IgD-negative memory B cell (primary cell): ENCODE measurements around the gene ABCA2. TPM values are rescaled to one million over a fixed set of nuclear protein-coding genes. Genes with fewer than 3 reads are reported as not detected.
"Not testable (repeated sequence)": the region's sequence is repeated elsewhere in the genome, so short reads cannot be mapped to it uniquely, and the experiment has no call there.

Experiments
- H3K27ac Mint-ChIP-seq, 3 donors: one replicate each; pipeline ENCODE4 v1.8.0; 2020 to 2022; ENCODE audit warnings: mild to moderate bottlenecking in 3 of 3, mixed read lengths in 3 of 3, moderate library complexity in 1 of 3
- H3K27me3 Mint-ChIP-seq: one replicate; pipeline ENCODE4 v1.8.0; 2021; ENCODE audit warnings: mixed read lengths
- H3K36me3 Mint-ChIP-seq: one replicate; pipeline ENCODE4 v1.8.0; 2020; ENCODE audit warnings: mild to moderate bottlenecking, mixed read lengths
- H3K4me1 Mint-ChIP-seq, 3 donors: one replicate each; pipeline ENCODE4 v1.8.0; 2020 to 2022; ENCODE audit warnings: mixed read lengths in 3 of 3, mild to moderate bottlenecking in 1 of 3
- H3K4me3 Mint-ChIP-seq, 4 donors: one replicate each; pipeline ENCODE4 v1.8.0; 2020 to 2022; ENCODE audit warnings: mild to moderate bottlenecking in 4 of 4, mixed read lengths in 4 of 4, moderate library complexity in 3 of 4
- H3K9me3 Mint-ChIP-seq, 3 donors: one replicate each; pipeline ENCODE4 v1.8.0; 2020 to 2021; ENCODE audit warnings: mixed read lengths in 3 of 3, mild to moderate bottlenecking in 1 of 3
- polyA plus RNA-seq: library from polyadenylated mRNA; unstranded; fragments of 300-500 nt; fragmentation: Illumina TruSeq; gene quantifications from one replicate; pipeline ENCODE4 v1.2.3, GENCODE V29; 2021

ABCA2 gene
- polyA plus RNA-seq, 1 donor from 2014 or later, result 3.9 TPM

DNA sequence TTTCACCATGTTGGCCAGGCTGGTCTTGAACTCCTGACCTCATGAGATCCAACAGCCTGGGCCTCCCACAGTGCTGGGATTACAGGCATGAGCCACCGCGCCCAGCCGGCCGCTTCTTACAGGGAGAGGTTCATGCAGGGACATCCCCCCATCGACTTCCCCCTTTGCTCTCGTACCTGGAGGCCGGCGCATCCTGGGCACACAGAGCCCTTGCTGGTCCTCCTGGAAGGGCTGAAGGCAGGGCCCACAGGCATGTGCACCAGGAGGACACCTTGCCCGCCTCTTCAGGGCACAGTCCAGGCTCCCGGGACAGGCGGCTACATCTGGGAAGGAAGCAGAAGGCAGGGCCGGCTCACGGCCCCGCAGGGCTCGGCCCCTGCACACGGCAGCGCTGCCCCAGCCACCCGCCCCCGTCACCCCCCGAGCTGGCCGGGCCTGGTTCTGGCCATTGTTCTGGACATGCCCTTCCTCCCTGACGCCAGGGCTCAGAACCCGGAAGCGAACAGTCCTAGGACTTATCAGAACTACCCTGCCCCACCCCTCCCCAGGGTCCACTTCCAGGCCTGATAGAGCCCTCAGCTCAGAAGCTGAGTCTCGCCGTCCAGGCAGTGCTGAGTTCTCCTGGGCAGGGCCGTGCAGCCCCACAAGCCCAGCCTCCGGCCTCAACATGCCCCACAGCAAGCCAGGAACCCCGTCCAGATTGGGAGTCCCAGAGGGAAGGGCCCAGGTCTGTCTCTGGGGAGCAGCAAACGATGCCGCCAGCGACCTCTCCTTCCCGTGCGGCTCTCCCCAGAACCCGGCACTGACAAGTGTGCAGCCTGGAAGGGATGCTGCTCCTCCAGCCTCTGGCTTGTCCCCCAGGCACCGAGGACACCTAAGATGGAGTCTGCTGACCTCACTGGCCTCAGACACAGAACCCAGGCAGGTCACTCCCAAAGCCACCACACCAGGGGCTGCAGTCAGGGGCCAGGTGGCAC is 15.0 kb upstream of the ABCA2 start:
- no peak overlapping the region for H3K4me3 Mint-ChIP-seq
- H3K9me3 Mint-ChIP-seq, result no peaks in the 10 kb centered on the region
- no peak overlapping the region for H3K27ac Mint-ChIP-seq
- peaks cover 4 to 8% (median 7%) of the 10 kb centered on the region in 3 donors for H3K4me1 Mint-ChIP-seq
- H3K27me3 Mint-ChIP-seq, result peaks cover 24% of the 10 kb centered on the region
- H3K36me3 Mint-ChIP-seq, result no peaks in the 10 kb centered on the region

DNA sequence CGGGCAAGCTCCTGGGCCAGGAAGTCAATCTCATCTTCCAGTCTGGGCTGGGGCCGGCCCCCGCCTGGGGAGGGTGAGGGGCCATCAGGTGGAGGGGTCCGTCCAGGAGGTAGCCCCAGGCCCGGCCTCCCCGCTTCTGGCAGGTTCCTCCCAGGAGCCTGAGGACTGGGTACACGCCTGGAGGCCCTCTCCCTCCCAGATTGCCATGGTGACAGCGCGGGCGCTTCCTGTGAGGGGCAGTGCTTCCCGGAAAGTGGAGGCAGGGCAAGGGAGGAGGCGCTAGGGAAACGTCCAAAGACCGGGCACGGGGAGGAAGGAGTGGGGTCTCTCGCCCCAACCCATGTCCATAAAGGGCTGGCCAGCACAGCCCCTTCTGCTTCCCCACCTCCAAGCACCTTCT is 13.1 kb upstream of the ABCA2 start:
- H3K4me1 Mint-ChIP-seq, result peaks cover 0 to 4% (median 4%) of the 10 kb centered on the region in 3 donors
- H3K27me3 Mint-ChIP-seq, result peaks cover 17% of the 10 kb centered on the region
- no peaks in the 10 kb centered on the region for H3K9me3 Mint-ChIP-seq
- no peak overlapping the region for H3K27ac Mint-ChIP-seq
- H3K36me3 Mint-ChIP-seq, result no peaks in the 10 kb centered on the region
- no peak overlapping the region for H3K4me3 Mint-ChIP-seq

DNA sequence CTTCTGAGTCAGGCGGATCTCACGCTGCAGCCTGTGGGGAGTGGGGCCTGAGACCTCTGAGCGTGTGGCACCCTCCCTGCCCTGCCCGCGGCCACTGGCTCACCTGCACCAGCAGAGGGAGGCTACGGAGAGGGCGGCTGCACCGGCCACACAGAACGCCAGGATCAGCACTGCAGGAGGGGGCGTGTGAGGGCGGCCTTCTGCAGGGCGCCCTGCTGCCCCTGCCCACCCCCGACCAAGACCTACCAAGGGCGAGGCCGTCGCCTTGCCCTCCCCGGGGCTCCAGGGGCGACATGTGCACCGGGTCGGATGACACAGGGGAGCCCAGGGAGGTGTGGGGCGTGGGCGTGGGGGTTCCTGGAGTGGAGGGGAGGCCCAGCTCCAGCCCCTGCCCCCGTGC is 12.5 kb upstream of the ABCA2 start:
- H3K27ac Mint-ChIP-seq, result no peak overlapping the region
- H3K9me3 Mint-ChIP-seq, result no peaks in the 10 kb centered on the region
- no peaks in the 10 kb centered on the region for H3K36me3 Mint-ChIP-seq
- H3K4me3 Mint-ChIP-seq, result no peak overlapping the region
- peaks cover 17% of the 10 kb centered on the region for H3K27me3 Mint-ChIP-seq
- H3K4me1 Mint-ChIP-seq, result peaks cover 0 to 4% (median 4%) of the 10 kb centered on the region in 3 donors

DNA sequence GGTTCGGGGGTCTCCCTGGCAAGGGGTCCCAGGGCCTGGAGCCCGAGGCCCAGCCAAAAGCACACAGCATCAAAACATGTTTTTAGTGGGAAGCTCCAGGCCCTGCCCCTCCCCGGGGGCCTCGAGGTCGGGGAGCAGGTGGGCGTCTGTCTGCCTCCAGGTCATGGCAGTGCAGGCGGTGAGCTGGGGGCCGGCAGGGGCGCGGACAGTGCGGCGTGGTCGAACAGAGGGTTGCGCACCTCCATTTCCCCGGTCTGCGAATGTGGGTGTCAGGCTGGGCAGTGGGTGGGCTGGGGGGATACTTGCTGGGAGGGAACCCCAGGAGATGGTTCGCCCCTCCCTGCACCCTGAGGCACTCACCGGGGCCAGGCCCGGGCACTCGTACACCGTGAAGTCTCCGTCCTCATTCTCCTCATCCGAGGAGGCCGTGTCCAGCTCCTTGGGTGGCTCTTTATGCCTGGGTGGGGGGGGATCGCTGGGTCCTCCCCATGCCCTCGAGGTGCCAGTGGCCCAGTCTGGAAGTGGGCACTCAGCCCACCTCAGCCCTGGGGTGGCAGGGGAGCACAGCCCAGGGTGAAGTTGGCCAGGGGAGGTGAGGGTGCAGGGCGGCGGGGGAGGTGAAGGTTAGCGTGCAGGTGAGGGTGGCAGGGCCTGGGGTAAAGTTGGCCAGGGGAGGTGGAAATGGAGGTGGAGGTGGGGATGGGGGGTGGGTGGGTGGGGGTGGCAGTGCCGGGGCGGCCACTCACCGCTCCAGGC is 11.8 kb upstream of the ABCA2 start:
- Mint-ChIP-seq H3K27ac (no peak overlapping the region), H3K36me3 (no peaks in the 10 kb centered on the region), H3K4me1 (peaks cover 3 to 6% (median 5%) of the 10 kb centered on the region in 3 donors), H3K9me3 (no peaks in the 10 kb centered on the region), H3K4me3 (no peak overlapping the region), H3K27me3 (peaks cover 12% of the 10 kb centered on the region)

DNA sequence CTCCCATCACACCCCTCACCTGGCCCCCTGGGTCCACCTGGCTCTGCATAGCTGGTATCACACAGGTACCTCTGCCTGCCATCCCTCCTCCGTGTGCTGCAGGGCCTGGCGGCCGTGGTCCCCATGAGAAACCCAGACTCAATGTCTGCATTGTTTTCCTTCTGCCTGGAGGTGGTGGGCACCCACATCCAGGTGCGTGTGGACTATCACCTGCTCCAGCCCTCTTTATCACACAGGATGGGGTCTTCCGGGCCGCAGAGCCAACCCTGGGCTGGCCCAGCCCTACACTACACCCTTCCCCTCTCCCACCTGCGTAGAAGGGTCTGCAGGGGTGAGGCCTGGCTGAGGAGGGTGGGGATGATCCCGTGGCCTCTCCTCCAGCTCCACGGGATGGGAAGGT is 10.9 kb upstream of the ABCA2 start:
- peaks cover 6 to 9% (median 9%) of the 10 kb centered on the region in 3 donors for H3K4me1 Mint-ChIP-seq
- H3K27ac Mint-ChIP-seq, result no peak overlapping the region
- H3K9me3 Mint-ChIP-seq, result no peaks in the 10 kb centered on the region
- no peak overlapping the region for H3K4me3 Mint-ChIP-seq
- H3K27me3 Mint-ChIP-seq, result peaks cover 6% of the 10 kb centered on the region
- H3K36me3 Mint-ChIP-seq, result no peaks in the 10 kb centered on the region

DNA sequence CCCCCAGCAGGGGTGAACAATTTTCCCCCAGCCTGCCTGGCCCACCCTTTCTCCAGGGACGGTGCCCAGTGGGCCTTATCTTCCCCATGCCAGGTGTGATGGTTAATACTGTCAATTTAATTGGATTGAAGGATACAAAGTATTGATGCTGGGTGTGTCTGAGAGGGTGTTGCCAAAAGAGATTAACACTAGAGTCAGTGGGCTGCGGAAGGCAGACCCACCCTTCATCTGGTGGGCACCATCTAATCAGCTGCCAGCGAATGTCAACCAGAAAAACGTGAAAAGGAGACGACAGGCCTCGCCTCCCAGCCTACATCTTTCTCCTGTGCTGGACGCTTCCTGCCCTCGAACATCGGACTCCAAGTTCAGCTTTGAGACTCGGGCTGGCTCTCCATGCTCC is 9.4 kb upstream of the ABCA2 start:
- no peak overlapping the region for H3K27ac Mint-ChIP-seq
- H3K4me3 Mint-ChIP-seq, result no peak overlapping the region
- peaks cover 12 to 17% (median 14%) of the 10 kb centered on the region in 3 donors for H3K4me1 Mint-ChIP-seq
- no peaks in the 10 kb centered on the region for H3K36me3 Mint-ChIP-seq
- no peaks in the 10 kb centered on the region for H3K27me3 Mint-ChIP-seq
- H3K9me3 Mint-ChIP-seq, result no peaks in the 10 kb centered on the region

DNA sequence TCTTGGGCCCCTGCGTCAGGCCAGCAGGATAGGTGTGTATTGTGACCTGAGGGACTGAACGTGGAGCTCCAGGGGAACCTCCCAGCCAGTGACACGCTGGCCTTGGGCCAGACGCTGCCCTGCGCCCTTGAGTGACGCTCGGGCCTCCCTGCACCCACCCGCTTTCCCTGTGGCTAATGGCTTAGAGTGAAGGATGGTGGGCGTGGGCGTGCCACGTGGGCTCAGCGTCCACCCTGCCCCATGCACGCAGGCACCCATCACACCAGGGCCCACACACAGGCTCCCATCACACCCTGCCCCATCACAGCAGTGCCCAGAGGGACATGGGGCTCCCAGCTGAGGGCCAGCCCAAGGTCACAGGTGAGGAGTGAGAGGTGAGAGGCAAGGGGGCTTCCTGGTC is 9.0 kb upstream of the ABCA2 start:
- Mint-ChIP-seq H3K27ac (no peak overlapping the region), H3K36me3 (no peaks in the 10 kb centered on the region), H3K27me3 (no peaks in the 10 kb centered on the region), H3K4me3 (no peak overlapping the region), H3K9me3 (no peaks in the 10 kb centered on the region), H3K4me1 (peaks cover 14 to 19% (median 14%) of the 10 kb centered on the region in 3 donors)

DNA sequence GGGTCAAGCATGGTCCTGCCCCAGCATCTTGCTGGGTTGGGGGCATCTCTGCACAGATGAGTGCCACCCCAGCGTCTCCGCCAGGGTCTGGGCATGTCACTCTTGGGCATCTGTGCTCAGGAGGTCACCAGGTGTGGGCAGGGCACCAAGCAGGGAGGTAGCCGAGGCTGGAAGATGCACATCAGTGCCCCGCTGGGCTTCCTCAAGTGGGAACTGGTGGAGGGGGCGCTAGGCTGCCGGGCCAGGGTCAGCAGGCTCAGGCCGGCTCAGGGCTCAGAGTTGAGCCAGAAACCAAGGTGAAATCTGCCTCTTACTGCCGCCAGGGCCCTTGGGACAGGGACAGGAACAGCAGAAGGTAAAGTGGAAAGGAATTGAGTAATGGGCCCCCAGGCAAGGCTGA is 7.9 kb upstream of the ABCA2 start:
- Mint-ChIP-seq H3K4me1 (peaks cover 14 to 22% (median 14%) of the 10 kb centered on the region in 3 donors), H3K27ac (no peak overlapping the region), H3K27me3 (no peaks in the 10 kb centered on the region), H3K36me3 (no peaks in the 10 kb centered on the region), H3K4me3 (no peak overlapping the region), H3K9me3 (no peaks in the 10 kb centered on the region)

DNA sequence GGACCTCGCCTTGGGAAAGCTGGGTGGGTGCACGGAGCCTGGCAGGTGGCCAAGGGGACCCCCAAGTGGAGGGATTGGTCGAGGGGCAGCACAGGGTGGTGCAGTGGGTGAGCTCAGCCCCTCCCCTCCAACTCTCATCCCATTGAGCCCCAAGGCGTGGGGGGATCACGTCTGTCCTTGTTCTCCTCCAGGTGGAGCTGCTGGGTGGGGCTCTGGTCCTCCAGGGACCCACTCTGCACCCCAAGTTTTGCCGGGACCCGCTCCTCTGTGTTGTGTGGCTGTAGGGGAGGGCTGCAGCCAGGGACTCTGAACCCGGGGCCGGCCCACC is 7.4 kb upstream of the ABCA2 start:
- H3K4me1 Mint-ChIP-seq, result peaks cover 18 to 26% (median 19%) of the 10 kb centered on the region in 3 donors
- no peaks in the 10 kb centered on the region for H3K27me3 Mint-ChIP-seq
- no peaks in the 10 kb centered on the region for H3K36me3 Mint-ChIP-seq
- H3K4me3 Mint-ChIP-seq, result peak overlapping the region in 3 of 4 donors; percentile 66 to 90 (median 89)
- H3K27ac Mint-ChIP-seq, result peak overlapping the region in 2 of 3 donors; percentile 49 to 62
- no peaks in the 10 kb centered on the region for H3K9me3 Mint-ChIP-seq

DNA sequence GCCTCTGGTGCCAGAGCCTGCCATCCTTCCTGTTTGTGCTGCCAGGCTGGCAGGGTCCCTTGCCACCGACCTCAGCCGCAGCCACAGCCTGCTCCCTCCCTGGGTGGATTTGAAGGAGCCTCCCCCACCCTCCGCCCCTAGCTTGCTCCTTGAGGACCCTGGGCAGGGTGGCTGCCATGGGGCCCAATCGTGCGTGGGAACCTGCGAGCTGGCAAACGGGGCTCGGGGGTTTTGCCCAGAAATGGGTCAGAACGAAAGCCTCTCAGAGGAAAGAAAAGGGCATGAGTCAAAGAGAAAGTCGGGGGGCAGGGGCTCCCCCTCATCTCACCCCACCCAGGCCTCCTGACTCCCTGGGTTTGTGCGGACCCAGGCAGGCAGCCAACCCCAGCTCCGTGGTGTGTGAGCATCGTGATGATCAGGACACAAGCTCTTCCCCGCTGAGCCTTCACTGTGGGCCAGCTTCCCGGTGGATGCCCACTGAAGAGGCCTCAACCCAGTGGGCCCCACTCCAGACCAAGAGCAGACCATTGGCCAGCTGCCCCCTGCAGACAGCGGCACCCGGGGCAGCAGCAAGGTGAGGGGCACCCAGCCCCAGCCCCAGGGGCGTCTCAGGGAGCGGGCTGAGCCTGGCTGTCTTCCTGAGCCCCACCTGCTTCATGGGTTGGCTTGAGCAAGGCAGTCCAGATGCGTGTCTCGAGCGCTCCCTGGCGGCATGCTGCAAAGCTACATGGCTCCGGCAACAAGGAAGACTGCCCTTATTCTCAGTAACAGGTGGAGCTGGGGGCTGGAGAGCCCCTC is 6.9 kb upstream of the ABCA2 start:
- Mint-ChIP-seq H3K4me1 (peaks cover 18 to 28% (median 20%) of the 10 kb centered on the region in 3 donors), H3K36me3 (no peaks in the 10 kb centered on the region), H3K27me3 (no peaks in the 10 kb centered on the region), H3K27ac (peak overlapping the region; percentile 49 to 83 (median 62)), H3K4me3 (peak overlapping the region; percentile 57 to 90 (median 78)), H3K9me3 (no peaks in the 10 kb centered on the region)

DNA sequence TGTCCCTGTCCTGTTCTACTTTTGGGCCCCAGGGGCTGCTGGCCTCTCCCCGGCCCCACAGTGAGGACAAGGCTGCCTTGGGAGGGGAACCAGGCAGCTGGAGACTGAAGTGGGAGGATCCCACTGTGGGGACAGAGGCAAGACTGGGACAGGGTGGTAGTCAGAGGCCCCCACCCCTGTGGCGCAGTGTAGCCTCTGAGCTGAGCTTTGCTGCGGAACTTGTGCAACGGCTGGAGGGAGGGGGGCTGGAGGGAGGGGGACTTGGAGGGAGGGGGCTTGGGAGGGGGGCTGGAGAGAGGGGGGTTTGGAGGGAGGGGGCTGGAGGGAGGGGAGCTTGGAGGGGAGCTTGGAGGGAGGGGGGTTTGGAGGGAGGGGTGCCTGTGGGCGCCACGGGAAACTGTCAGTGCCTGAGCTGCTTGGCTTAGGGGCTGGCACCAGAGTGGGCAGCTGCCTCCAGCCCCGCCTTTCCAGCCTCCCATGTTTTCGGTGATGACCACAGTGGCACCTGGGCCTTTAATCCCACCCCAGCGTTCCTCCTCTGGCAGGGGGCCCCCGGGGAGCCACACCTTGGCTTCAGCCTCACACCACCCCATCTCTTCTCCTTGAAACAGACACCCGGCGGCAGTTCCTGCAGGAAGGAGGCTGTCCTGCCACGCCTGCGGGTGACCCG is 6.1 kb upstream of the ABCA2 start:
- Mint-ChIP-seq H3K36me3 (no peaks in the 10 kb centered on the region), H3K4me1 (peaks cover 24 to 32% (median 26%) of the 10 kb centered on the region in 3 donors), H3K27me3 (no peaks in the 10 kb centered on the region), H3K9me3 (no peaks in the 10 kb centered on the region), H3K27ac (peak overlapping the region; percentile 62 to 86 (median 83)), H3K4me3 (peak overlapping the region; percentile 88 to 97 (median 94))

DNA sequence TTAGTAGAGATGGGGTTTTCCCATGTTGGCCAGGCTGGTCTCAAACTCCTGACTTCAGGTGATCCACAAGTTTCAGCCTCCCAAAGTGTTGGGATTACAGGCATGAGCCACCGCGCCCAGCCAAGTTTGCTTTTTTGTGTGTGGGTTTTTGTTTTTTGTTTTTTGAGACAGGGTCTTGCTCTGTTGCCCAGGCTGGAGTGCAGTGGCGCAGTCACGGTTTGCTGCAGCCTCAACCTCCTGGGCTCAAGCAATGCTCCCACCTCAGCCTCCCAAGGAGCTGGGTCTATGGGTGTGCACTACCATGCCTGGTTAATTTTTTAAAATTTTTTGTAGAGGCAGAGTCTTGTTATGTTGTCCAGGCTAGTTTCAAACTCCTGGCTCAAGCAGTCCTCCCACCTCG is 5.4 kb upstream of the ABCA2 start:
- not testable (repeated sequence) for H3K27me3 Mint-ChIP-seq, H3K9me3 Mint-ChIP-seq, H3K36me3 Mint-ChIP-seq
- H3K4me3 Mint-ChIP-seq, result peak overlapping the region; percentile 88 to 97 (median 94)
- peak overlapping the region; percentile 59 to 86 (median 73) for H3K27ac Mint-ChIP-seq
- peaks cover 26 to 32% (median 29%) of the 10 kb centered on the region in 3 donors for H3K4me1 Mint-ChIP-seq

DNA sequence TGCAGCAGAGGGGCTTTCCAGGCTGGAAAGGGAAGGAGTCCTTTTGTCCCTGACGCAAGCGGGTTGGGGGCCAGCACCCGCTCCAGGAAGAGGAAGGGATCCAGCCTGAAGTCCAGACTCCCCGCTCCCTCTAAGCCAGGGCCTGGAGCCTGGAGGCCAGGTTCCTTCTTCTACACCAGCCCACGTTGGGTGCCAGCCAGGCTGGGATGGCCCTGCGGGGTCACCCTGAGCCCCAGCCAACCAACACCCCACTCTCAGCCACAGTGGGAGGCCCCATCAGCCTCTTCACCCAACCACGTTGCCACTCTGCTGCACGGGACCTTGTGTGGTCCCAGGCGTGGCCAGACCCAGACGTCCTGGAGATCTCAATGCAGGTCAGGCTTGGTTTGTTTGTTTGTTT is 4.8 kb upstream of the ABCA2 start:
- Mint-ChIP-seq H3K27me3 (no peaks in the 10 kb centered on the region), H3K9me3 (no peaks in the 10 kb centered on the region), H3K4me1 (peaks cover 26 to 32% (median 29%) of the 10 kb centered on the region in 3 donors), H3K4me3 (peak overlapping the region; percentile 88 to 97 (median 94)), H3K27ac (peak overlapping the region; percentile 73 to 91 (median 86)), H3K36me3 (no peaks in the 10 kb centered on the region)

DNA sequence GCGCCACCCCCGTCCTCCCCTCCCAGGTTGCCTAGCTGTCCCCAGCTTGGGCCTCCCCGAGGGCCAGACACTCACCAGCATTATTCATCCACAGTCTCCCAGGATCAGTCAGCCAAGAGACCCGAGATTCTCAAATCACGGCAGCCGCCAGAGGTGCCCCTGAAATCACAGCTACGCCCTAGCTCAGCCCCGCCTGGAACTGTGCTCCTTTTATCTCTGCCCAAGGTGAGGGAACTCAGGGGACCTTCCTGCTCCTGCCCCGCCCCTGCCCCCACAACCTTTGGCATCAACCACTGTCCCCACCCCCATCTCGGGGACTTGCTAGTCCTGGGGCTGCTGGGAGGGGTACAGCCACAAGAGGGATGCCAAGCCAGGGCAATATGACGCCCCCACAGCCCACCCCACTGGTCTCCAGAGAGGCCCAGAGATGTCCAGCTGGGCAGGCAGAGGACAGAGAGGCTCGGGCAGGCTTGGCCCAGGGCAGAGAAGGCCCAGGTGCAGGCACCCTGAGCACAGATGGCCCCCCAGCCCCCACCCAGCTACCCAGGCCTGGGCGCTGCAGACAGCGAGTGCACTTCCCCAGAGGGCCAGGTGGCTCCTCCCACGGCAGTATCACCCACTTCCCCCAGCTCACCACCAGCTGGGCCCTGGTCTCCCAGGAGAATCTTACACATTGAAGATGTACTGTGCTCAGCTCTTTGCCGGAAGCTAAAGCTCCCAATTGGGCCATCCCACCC is 4.0 kb upstream of the ABCA2 start, which contains the start of gene FUT7:
Gene FUT7, minus strand, starts transcription at position 185 of the 737 bp plus-strand sequence. Its CDS starts 97 bp downstream, at position 88.
- H3K27me3 Mint-ChIP-seq, result no peaks in the 10 kb centered on the region
- peak within 1 kb of the TSS; percentile 88 to 97 (median 95) for H3K4me3 Mint-ChIP-seq
- H3K4me1 Mint-ChIP-seq, result peaks cover 28 to 35% (median 29%) of the 10 kb centered on the region in 3 donors
- H3K36me3 Mint-ChIP-seq, result no peaks in the 10 kb centered on the region
- H3K9me3 Mint-ChIP-seq, result no peaks in the 10 kb centered on the region
- H3K27ac Mint-ChIP-seq, result peak within 1 kb of the TSS; percentile 93 to 96 (median 94)
